Fibroblast of skin of right biceps (primary cell): ENCODE results near the gene CCDC112.
"Not testable (repeated sequence)": the region's sequence is repeated elsewhere in the genome, so short reads cannot be mapped to it uniquely, and the experiment has no call there.

Experiments
- DNase-seq: peaks from one replicate; pipeline ENCODE4 v3.0.0-alpha.2; 2013

Gene CCDC112

GRCh38 chr5:115249379-115249778 lies 47.1 kb downstream of the CCDC112 start:
- not testable (repeated sequence) for DNase-seq

GRCh38 chr5:115246361-115246991 lies 50.0 kb downstream of the CCDC112 start:
- DNase-seq: peak; percentile 36

DNA sequence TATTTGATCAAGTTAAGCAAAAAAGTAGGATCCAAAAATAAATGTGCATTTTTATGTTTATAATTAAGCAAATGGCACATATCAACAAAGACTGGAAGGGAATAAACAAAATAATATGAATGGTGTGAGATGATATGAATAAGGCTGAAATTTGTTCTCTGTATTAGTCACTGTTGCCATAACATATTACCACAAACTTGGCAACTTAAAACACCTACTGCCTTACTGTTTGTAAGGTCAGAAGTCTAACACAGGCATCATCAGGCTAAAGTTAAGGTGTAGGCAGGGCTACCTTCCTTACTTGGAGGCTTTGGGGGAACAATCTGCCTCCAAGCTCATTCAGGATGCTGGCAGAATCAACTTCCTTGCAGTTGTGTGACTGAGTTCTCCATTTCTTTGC lies 53.0 kb downstream of the CCDC112 start:
- peak; percentile 28 for DNase-seq

DNA sequence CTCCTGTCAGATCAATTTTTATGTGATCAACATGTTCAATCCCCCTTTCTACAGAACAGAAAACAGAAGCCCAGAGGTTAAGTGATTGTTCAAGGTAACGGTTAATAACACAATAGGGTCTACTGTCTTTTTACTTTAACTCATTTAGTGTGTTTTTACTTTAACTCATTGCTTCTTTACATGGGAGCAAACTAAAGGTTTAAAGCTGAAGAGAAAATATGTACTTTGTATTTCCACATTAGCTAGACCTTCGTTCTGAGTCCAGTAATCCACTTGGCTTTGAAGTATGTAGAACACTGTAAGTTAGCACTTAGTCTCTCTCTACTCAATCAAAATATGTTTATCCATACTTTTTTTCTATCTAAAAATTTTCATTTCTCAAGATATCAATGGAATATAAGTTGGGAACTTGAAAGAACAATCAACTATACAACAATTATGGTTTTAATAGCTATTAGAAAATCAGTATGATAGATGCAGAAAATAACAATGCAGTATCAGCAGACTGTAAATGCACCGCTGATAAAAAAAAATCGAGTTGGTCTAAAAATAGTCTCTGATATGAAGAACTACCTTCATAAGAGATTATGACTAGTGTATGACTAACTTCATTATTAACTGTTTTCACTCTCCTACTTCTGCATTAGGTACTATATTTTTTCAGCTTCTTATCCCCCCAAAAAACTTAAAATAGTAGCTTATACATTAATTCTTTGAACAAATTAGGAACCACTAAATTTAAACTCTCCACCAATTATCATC lies 54.4 kb downstream of the CCDC112 start:
- DNase-seq: no peak

GRCh38 chr5:115237066-115237465 lies 59.4 kb downstream of the CCDC112 start:
- no peak for DNase-seq

- DNase-seq: no peak
Measured at GRCh38 chr5:115236599-115236998, 59.9 kb downstream of the CCDC112 start.

DNA sequence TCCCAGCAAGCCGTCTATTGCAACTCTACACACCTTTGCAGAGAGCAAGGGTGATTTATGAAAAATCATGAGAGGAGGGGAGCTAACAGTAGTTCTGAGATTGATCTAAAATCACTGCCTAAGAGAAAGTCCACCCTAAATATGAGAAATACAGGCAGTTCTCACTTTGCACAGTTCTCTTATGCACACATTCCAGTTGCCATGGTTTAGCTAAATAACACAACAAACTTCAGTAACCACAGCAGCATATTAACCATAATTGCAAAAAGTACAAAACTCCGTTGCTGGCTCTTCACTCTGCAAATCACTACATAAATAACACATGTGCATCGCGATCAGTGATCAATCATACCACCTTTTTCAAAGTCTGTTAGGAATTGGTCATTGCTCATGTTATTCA lies 64.9 kb downstream of the CCDC112 start:
- no peak for DNase-seq

DNA sequence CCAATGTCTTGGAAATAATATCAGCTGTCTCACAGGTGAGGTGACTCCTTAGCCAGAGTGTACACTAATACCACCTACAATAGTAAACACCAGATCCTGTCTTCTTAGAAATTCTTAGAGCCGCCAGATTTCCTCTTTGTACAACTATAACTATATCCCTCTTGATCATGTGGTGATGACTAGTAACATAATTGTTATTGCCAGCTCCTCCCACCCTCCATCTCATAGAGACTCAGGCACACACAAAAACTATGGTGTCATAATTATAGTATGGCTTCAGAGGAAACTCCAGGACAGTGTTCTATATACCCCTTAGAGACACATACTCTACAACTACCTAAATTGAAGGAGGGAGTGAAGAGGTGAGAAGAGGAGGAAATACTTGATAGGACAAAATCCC lies 66.8 kb downstream of the CCDC112 start:
- no peak for DNase-seq

GRCh38 chr5:115227281-115227680 lies 69.2 kb downstream of the CCDC112 start:
- no peak for DNase-seq
